Fibroblast of skin of back (primary cell): ENCODE results near the gene TRAF7.
"Not testable (repeated sequence)": the region's sequence is repeated elsewhere in the genome, so short reads cannot be mapped to it uniquely, and the experiment has no call there.

ENCODE experiments used
- DNase-seq: peaks from one replicate; pipeline ENCODE4 v3.0.0-alpha.2; 2013

The TRAF7 gene

DNA sequence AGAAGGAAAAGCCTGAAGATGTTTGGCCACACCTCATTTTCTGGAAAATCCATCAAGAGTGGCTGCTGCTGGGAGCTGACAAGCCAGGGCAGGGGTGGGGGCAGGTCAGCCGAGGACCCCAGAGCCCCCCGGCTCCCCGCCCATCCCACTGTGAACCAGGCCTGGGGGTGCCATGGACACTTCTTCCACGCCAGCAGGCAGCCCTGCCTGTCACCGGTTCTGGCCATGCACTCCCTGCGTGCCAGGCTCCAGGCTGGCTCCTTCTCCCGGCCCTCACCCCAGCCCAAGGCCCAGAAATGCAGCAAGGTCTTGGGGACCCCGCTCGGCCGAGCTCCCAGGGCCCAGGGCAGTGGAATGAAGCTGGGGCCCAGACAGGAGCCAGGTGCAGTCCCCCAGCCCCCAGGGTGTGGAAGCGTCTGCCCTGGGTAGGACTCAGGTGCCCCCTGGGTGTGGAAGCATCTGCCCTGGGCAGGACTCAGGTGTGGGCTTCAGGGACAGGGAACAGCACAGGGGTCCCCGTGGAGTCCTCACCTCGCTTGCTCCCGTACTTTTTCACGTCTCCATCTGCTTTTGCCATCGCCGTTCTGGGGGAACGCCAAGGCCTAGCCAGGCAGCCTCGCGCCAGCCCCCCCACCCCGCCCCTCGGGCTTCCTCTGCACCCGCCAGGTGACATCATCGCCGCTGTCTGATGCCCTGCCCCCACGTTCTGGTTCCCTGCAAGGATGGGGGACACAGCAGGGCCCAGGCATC, 32.5 kb upstream of the TRAF7 start:
- not testable (repeated sequence) for DNase-seq

DNA sequence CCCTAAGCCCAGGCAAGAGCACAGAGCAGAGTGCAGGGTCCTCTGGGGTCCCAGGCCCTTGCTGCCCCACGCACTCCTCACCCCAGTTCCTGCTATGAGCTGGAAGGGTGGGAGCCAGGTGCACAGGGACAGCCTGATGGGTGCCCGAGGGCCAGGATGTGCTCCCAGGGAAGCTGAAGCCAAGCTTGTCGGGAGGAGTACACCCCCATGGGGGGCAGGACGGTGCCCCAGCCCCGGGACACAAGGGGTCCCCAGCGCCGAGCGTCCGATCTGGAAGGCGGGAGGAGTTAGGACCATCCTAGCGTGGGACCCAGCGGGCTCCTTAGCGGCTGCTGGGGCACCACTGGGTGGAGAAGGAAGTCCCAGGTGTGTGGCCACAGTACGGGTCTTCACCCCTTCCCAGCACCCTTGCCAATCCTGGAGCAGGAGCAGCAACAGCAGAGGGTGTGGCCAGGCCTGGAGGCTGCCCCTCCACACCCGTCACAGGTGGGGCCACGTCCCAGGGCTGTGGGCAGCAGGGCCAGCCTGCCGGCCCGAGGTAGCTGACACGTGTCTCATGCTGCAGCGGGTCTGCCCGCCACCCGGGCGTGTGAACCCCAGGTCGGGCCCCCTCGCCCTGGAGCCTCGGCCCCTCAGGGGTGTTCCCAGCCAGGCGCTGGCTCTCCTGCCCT, 31.7 kb upstream of the TRAF7 start:
- DNase-seq, result not testable (repeated sequence)

DNA sequence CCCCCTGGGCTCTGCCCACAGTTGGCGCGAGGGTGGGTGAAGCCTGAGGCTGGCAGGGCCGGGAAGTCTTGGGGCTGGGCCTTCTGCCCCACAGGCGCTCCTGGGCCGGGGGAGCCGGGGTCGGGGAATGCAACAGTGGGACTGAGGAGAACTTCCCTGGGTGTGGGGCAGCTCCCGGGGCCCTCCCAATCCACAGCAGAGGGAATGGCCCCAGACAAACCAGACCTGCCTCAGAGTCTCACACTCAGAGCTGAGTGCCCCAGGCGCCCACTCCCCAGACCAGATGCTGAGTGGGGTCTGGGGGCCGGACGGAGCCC, 31.2 kb upstream of the TRAF7 start:
- not testable (repeated sequence) for DNase-seq

DNA sequence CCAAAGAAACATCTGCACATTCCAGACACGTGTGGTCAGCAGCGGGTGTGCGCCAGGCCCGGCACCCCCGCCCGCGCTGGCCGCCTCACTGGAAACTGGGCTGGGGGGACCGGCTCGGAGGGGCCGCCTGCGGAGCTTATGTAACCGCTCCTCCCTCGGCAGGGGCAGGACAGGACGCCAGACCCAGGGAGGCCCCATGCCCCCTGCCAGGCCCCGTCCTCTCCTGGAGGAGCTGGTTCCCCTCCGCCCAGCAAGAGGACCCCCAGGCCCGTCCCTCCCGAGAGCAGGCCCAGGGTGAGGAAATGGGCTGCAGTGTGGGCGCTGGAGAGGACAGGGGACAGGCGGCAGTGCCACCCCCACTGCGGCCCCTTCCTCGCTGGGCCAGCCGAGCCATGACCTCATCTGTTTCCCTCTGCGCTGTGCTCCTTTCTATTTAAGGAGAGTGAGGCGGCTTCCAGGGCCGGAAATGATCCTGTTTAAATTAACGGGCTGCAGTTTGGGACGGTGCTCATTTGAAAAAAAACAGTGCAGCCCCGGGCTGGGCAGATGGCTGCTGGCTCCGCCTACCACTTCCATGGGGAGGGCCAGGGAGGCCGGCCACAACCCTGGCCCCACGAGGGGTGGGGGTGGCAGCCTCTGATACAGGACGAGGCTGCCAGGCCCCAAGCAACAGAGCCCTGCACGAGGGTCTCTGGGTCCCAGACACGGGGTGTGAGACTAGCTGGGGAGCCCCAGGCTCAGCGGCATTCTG, 30.7 kb upstream of the TRAF7 start:
- peak; percentile 92 for DNase-seq

DNA sequence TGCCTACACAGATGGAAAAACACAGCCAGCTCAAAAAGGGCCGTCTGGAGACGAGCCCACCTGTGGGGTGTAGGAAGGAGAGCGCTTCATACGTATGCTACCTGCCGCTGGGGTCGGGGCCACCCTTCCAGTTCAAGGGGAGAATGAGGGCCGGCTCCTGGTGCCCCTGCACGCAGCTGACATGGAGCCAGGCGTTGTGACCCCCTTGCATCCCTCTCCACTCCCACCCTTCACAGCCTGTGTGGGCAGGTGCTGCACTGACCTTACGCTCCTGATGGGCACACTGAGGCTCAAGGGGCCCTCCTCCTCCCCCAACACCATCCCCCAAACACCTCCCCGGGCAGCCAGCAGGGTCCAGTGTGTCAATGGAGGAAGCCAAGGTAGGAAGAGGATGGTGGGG, 30.0 kb upstream of the TRAF7 start:
- not testable (repeated sequence) for DNase-seq

DNA sequence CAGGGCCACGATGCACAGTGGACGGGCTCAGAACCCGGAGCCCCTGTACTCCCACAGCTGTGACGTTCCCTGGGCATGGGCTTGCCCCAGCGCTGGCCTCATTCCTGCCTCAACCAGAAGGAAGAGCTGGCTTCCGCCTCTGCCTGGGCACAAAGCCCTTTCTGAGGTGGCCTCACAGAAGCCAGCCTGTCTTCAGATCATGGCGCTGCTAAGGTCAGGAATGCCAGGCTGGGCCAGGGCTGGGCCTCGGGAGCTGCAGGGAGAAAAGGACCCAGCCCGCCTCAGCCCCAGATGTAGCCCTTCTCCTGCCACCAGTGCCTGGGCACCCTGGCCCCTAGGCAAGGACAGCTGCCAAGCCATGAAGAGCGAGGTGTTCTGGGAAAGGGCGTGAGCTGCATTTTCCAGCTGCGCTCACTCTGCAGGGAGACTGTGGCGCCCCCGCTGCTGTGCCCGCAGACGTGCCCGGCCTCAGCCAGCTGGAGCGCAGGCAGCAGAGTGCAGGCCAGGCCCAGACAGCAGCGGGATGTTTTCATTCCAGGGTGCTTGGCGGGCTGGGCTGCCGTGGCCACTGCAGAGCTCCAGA, 29.3 kb upstream of the TRAF7 start:
- DNase-seq, result peak; percentile 53

DNA sequence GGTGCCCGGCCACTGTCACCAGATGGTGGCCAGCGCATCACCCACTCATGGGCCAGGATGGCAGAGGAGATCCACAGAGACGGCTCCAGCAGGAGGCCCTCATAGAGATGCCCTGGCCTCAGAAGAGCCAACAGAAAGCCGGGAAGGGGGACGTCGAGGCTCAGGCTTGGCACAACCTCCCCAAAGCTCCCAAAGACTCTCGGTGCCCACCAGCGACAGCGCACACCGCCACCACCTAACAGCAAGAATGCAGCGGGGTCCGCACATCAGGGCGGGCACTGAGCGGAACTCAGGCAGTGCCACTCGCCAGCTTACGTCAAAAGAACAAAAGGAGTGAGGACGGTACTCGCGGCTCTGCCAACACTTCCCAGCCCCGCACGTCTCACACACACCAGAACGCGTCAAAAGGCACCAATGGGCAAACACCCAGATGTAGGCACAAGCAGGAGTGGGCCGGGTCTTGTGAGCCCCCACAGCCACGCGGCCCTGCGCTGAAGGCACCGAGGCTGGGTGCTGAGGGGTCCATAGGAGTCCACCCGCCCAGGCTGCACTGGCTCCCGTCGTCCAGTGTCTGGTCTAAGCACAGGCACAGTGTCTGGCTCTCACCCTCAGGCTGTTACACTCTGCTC, 28.5 kb upstream of the TRAF7 start:
- DNase-seq, result not testable (repeated sequence)

DNA sequence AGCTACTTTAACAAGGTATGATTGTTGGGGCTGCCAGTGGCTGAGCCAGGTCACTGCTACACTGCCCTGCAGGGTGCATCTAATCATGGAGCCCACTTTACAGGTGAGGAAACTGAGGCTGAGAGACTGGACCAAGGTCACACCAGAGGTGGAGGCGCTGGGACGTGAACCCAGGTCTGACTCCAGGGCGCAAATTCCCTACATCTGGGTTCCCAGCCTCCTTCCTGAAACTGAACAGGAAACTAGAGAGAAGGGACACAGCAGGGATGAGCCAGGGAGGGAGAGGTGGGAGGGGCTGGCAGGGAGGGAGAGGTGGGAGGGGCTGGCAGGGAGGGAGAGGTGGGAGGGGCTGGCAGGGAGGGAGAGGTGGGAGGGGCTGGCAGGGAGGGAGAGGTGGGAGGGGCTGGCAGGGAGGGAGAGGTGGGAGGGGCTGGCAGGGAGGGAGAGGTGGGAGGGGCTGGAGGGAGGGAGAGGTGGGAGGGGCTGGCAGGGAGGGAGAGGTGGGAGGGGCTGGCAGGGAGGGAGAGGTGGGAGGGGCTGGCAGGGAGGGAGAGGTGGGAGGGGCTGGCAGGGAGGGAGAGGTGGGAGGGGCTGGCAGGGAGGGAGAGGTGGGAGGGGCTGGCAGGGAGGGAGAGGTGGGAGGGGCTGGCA, 27.8 kb upstream of the TRAF7 start:
- peak; percentile 75 for DNase-seq

DNA sequence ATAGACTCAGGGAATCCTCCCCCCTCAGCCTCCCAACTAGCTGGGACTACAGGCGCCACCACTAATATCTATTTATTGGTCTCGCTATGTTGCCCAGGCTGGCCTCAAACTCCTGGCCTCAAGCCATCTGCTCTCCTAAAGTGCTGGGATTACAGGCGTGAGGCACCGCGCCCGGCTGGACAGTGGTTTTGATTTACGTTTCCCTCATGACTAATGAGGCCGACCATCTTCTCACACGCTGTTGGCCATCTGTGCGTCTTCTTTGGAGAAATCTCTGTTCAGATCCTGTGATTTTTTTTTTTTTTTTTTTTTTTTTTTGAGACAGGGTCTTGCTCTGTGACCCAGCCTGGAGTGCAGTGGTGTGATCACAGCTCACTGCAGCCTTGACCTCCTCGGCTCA, 26.3 kb upstream of the TRAF7 start:
- DNase-seq, result not testable (repeated sequence)

DNA sequence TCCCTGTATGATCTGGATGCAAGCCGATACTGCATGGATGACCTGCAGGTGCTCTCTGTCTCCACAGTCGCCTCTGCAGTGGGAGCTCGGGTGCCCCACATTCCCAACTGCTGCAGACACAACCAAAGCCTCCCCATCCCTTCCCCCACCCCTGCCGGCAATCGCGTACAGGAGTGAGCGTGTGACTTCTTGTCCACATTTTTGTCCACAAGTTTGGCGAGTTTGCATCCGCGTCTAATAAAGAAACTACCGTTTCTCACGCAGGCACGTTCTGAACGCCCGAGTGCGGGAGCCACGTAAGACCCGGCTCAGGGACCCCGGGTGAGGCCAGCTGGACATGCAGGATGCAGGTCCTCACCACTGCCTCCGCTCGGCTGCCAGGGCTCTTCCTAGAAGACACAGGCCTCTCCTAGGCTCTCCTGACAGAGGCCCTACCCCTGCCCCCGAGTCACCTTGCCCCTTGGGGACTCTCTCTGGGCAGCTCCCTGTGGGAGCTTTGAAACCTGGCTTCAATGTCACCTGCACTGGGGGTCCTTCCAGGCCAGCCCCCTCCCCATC, 25.6 kb upstream of the TRAF7 start:
- not testable (repeated sequence) for DNase-seq

DNA sequence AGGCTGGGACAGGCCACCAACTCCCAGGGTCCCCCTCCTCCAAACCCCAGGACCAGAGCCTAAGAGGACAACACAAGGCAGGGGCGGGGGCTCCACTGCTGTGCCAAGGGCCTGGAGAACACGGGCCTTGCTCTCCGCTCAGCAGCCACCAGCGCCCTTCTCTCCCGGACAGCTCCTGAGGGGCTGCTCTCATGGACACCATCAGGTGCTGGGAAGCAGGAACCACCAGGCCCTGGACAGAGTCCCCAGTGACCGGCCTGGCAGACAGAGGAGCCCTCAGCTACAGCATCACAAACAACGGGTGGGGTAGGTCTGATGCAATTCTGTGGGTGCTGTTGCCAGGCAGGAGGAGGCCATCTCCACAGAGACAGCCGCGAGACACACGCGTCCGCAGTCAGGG, 21.8 kb upstream of the TRAF7 start:
- DNase-seq, result not testable (repeated sequence)

DNA sequence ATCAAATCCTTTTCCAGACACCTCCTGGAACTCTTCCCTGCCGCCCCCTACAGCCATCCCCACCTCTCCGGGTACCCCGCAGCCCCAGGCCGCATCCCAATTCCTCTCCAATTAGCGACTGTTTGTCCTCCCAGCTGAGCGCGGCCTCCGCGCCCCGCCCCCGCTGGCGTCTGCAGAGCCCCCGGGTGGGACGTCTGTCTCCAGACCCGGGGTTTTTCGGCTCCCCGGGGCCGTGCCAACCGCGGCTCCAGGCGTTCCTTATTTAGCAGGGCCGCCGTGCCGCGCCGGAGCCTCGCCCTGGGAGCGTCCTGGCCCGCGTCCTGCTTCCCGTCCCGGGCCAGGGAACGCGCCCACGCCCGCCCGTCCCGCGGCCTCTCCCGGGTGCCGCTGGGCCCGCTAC, 20.5 kb upstream of the TRAF7 start:
- DNase-seq, result not testable (repeated sequence)

DNA sequence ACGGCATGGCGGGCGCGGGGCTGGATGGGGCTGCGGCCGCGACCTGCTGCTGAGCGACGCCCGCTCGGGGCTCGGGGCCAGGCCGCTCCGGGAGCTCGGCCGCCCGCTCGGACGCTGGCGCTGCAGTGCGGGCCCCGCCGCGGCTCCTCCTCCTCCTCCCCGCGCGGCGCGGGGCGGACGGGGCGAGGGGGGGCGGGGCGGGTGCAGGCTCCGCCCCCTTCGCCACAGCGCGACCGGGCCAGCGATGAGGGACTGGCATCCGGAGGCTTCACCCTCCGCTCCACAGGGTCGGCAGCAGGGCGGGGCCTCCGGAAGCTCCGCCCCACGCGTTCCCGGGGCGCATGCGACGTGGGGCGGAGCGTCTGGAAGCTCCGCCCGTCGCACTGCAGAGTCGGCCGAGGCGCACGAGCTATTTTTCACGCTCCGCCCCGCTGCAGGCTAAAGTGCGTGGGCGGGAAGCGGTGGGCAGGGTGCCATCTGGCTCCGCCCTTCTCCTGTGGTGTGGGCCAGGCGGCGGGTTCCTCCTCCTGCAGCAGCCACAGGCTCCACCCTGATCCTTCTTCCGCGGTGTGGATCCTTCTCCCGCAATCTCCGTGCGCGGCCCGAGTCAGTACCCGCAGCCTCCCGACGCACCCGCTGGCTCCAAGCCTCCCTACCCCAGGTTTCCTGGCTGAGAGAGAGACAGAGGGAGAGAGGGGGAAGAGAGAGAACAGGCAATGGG, 19.7 kb upstream of the TRAF7 start, which contains the start of gene PKD1:
TSS of gene PKD1 (minus strand) at position 129 of the 721 bp plus-strand sequence. CDS start 209 bp downstream, outside the sequence.
- DNase-seq, result peak; percentile 89

DNA sequence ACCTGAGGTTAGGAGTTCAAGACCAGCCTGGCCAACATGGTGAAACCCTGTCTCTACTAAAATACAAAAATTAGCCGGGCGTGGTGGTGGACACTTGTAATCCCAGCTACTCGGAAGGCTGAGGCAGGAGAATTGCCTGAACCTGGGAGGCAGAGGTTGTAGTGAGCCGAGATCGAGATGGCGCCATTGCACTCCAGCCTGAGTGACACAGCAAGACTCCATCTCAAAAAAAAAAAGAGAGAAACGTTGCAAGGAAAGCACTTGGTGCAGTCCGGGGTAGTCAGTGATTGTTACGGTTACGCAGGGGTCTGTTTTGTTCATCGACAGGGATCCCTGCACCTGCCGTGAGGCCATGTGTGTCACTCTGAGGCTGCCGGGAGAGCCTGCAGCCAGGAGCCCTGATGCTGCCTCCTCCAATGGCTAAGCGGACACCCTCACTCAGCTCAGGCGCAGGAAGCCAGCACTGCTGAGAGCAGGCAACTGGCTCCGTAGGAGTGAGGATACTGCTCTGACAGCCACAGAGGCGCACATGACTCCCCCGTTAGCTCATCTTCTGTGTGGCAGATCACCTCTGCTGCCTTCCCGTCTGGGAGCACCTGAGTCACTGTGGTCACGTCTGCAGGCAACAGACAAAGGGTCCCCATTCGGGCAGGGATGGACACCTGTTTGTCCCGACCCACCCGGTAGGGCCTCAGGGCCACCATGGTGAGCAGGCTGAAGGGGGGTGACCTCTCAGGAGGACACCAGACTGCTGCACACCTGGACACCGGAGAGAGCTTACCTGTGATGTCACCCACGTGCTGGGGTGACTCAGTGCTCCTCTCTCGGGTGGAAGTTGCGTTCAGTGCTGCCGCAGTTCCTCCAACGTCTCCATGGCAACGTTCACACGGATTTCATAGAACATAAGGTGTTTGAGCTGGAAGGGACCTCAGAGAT, 12.4 kb upstream of the TRAF7 start:
- no peak for DNase-seq

DNA sequence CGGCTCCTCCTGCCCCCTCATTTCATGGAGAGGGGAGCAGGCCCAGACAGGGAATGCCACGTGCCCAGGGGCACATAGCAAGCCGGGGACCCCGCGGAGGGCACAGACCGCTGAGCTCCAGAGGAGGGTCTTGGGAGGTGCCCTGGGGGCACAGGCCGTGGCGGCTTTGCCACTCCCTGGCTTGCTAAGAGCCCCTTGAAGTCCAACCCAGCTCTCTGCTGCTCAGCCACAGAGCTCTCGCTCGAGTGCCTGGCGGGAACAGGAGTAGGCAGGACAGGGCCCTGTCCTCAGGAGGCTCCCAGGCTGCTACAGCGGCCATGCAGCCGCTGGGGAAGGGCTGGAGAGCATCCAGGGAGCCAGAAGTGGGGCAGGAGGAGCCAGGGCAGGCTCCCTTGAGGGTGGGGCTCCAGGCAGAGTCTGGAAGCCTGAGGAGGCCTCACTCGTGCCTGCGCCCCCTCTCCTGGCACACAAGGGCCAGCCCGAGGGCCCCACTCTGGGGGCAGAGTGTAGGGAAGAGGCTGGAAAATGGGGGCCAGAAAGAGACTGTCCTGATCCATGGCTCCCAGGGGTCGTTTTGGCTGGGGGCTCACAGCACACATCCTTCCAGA, 11.6 kb upstream of the TRAF7 start:
- no peak for DNase-seq

DNA sequence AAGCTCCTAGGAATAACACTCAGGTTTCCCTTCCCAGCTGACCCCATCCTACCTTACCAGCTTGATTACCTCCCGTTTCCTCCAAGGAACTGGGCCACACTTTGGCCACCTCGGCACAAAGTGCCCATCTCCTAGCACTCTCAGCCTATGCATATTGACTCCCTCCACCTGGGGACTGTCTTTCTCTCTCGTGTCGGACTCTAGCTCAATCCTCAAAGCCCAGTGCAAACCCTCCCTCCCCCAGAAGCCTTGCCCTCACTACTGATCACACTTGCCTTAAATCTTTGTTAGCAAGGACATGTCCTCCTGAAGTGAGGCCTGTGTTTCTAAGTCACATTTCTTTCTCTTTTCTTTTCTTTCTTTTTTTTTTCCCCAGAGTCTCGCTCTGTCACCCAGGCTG, 9.7 kb upstream of the TRAF7 start:
- no peak for DNase-seq

DNA sequence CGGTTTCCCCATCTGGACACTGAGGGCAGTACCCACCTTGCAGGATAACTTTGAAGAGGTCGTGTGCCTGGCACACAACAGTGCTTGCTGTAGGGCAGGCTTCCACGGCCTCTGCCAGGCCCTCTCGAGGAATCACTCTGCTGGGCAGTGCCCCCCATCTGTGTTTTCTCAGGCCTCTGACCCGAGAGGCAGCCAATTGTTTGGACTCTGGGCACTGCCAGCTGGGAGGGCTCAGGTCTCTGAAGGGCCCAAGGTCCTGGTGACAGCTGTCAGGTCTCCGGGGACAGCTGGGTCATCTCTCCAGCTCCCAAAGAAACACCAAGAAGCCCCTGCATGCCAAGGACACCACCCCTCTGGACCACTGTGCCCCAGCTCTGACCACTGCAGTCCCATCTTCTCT, 8.2 kb upstream of the TRAF7 start:
- no peak for DNase-seq

DNA sequence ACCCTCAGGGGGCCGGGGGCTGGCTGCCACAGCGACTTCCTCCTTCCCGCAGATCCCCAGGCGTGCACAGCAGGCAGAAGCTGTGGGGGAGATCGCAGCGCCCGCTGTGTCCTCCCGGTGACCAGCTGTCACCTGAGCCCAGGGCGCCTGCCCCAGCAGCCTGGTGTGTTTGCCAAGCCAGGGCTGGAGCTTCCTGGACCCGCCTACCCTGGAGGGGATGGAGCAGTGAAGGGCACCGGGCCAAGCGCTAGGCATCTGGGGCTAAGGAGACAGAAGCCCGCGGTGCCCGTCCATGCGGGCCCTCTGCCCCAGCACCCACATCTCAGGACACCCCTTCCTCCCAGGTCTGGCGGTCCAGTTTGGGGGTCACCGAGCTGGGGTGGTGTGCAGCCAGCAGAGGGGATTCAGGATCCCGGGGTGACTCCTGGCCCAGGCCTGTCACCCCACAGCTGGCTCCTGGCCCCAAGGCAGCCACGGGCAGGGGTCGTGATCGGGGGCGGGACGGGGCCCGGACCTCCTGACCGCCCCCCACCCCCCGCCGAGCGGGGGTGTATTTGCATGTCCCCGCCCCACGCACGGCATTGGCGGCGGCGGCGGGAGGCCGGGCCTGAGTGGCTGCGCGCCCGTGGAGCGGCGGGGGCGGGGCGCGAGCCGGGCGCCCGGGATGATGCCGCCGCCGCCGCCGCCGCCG, 7.5 kb upstream of the TRAF7 start, which contains the start of gene RAB26:
TSS of gene RAB26 (plus strand) at position 645 of the 691 bp plus-strand sequence. CDS start 159 bp downstream, outside the sequence.
- peak; percentile 50 for DNase-seq
